Measurements from ENCODE around the gene TBATA. TPM values are rescaled to one million over a fixed set of nuclear protein-coding genes. Genes with fewer than 3 reads are reported as not detected.

The TBATA gene
- total RNA-seq, 2 donors from 2014 or later, result not detected

GRCh38 chr10:70780772-70781171, 4.4 kb downstream of the TBATA start:
- no peak for DNase-seq
- Mint-ChIP-seq H3K4me3 (no peak overlapping the region), H3K36me3 (ENCODE audit: low read depth) (no peaks in the 10 kb centered on the region), H3K4me1 (peaks cover 6% of the 10 kb centered on the region), H3K27me3 (ENCODE audit: insufficient read depth) (no peaks in the 10 kb centered on the region), H3K9me3 (no peaks in the 10 kb centered on the region), H3K27ac (no peak overlapping the region)
- H3K27ac ChIP-seq (ENCODE audit: low read depth, low read length), result no peak overlapping the region
- H3K27me3 ChIP-seq (ENCODE audit: control insufficient read depth, insufficient read depth, low read length, poor library complexity, severe bottlenecking), result no peaks in the 10 kb centered on the region
- no peak for TF ChIP-seq CTCF (conservative IDR thresholded peaks at IDR 0.05)
- H3K9ac ChIP-seq (ENCODE audit: extremely low read depth, low read length, poor library complexity, severe bottlenecking), result no peak overlapping the region
- 92 to 94% methylated on average over 4 of the region's 4 CpGs for WGBS, 2 experiments (ENCODE audit: insufficient coverage in 1 of 2, insufficient read length in 1 of 2)
- H3K9me3 ChIP-seq (ENCODE audit: control insufficient read depth, low read length), result no peaks in the 10 kb centered on the region
- H3K4me3 ChIP-seq (ENCODE audit: low read length), result no peak overlapping the region
- no peaks in the 10 kb centered on the region for H3K4me1 ChIP-seq (ENCODE audit: control insufficient read depth, insufficient read depth, low read length)
- H3K36me3 ChIP-seq (ENCODE audit: control insufficient read depth, insufficient read depth, low read length), result no peaks in the 10 kb centered on the region

- 89 to 92% methylated on average over 3 to 9 of the region's 9 CpGs for WGBS, 2 experiments (ENCODE audit: insufficient coverage in 1 of 2, insufficient read length in 1 of 2)
- Histone ChIP-seq H3K4me1 (ENCODE audit: control insufficient read depth, insufficient read depth, low read length) (no peaks in the 10 kb centered on the region), H3K27ac (ENCODE audit: low read depth, low read length) (no peak overlapping the region), H3K9ac (ENCODE audit: extremely low read depth, low read length, poor library complexity, severe bottlenecking) (no peak overlapping the region), H3K27me3 (ENCODE audit: control insufficient read depth, insufficient read depth, low read length, poor library complexity, severe bottlenecking) (no peaks in the 10 kb centered on the region), H3K9me3 (ENCODE audit: control insufficient read depth, low read length) (no peaks in the 10 kb centered on the region), H3K36me3 (ENCODE audit: control insufficient read depth, insufficient read depth, low read length) (no peaks in the 10 kb centered on the region), H3K4me3 (ENCODE audit: low read length) (no peak overlapping the region)
- TF ChIP-seq CTCF (conservative IDR thresholded peaks at IDR 0.05), result no peak
- Mint-ChIP-seq H3K4me1 (peaks cover 6% of the 10 kb centered on the region), H3K27me3 (ENCODE audit: insufficient read depth) (no peaks in the 10 kb centered on the region), H3K27ac (no peak overlapping the region), H3K4me3 (no peak overlapping the region), H3K36me3 (ENCODE audit: low read depth) (no peaks in the 10 kb centered on the region), H3K9me3 (no peaks in the 10 kb centered on the region)
- DNase-seq, result no peak
These were observed 4.8 kb downstream of the TBATA start for GRCh38 chr10:70780370-70780760.

- no peak overlapping the region for H3K4me3 Mint-ChIP-seq
These were observed 5.4 kb downstream of the TBATA start for GRCh38 chr10:70779511-70780369.

More at GRCh38 chr10:70779511-70780369, 5.4 kb downstream of the TBATA start:
- Histone ChIP-seq H3K36me3 (ENCODE audit: control insufficient read depth, insufficient read depth, low read length) (no peaks in the 10 kb centered on the region), H3K9ac (ENCODE audit: extremely low read depth, low read length, poor library complexity, severe bottlenecking) (no peak overlapping the region), H3K9me3 (ENCODE audit: control insufficient read depth, low read length) (no peaks in the 10 kb centered on the region), H3K4me3 (ENCODE audit: low read length) (no peak overlapping the region), H3K4me1 (ENCODE audit: control insufficient read depth, insufficient read depth, low read length) (no peaks in the 10 kb centered on the region), H3K27me3 (ENCODE audit: control insufficient read depth, insufficient read depth, low read length, poor library complexity, severe bottlenecking) (no peaks in the 10 kb centered on the region), H3K27ac (ENCODE audit: low read depth, low read length) (no peak overlapping the region)
- WGBS, 2 experiments (ENCODE audit: insufficient coverage in 1 of 2, insufficient read length in 1 of 2), result 91 to 95% methylated on average over 15 to 16 of the region's 16 CpGs
- Mint-ChIP-seq H3K4me1 (peaks cover 6% of the 10 kb centered on the region), H3K27ac (no peak overlapping the region), H3K36me3 (ENCODE audit: low read depth) (no peaks in the 10 kb centered on the region), H3K9me3 (no peaks in the 10 kb centered on the region), H3K27me3 (ENCODE audit: insufficient read depth) (no peaks in the 10 kb centered on the region)
- TF ChIP-seq CTCF (conservative IDR thresholded peaks at IDR 0.05), result no peak
- peak; percentile 35 for DNase-seq
